Measurements from ENCODE around the gene SPC24. TPM values are rescaled to one million over a fixed set of nuclear protein-coding genes. Genes with fewer than 3 reads are reported as not detected.

The SPC24 gene
- total and polyA plus RNA-seq, 5 donors from 2014 or later = 0.41 to 3.2 (median 1.2) TPM

GRCh38 chr19:11175920-11176319 is 20.3 kb upstream of the SPC24 start:
- DNase-seq (no peak), ATAC-seq (ENCODE audit: low read depth in 2 of 2) (no peak)
- Histone ChIP-seq H3K9me3 (ENCODE audit: control insufficient read depth in 2 of 2, low read length in 2 of 2) (no peaks in the 10 kb centered on the region), H3K4me3 (ENCODE audit: low read depth, low read length) (no peak overlapping the region), H3K27me3 (ENCODE audit: control insufficient read depth, insufficient read depth, low read length) (no peaks in the 10 kb centered on the region), H3K36me3 (ENCODE audit: control insufficient read depth, insufficient read depth, low read length) (no peaks in the 10 kb centered on the region), H3K4me1 (ENCODE audit: control insufficient read depth, insufficient read depth, low read length, poor library complexity, severe bottlenecking) (peaks cover 9% of the 10 kb centered on the region), H3K27ac (ENCODE audit: insufficient read depth, low read length, poor library complexity, severe bottlenecking) (no peak overlapping the region)
- no peak overlapping the region for H3K4me3 Mint-ChIP-seq
- peaks cover 0 to 9% (median 2%) of the 10 kb centered on the region in 4 donors for H3K4me1 Mint-ChIP-seq
- H3K27me3 Mint-ChIP-seq = no peaks in the 10 kb centered on the region
- H3K36me3 Mint-ChIP-seq = no peaks in the 10 kb centered on the region
- H3K9me3 Mint-ChIP-seq = peaks cover 0 to 3% (median 0%) of the 10 kb centered on the region in 7 donors
- no peak overlapping the region for H3K27ac Mint-ChIP-seq

GRCh38 chr19:11174336-11174735 is 18.8 kb upstream of the SPC24 start:
- H3K9me3 ChIP-seq (ENCODE audit: control insufficient read depth in 2 of 2, low read length in 2 of 2) = no peaks in the 10 kb centered on the region
- no peaks in the 10 kb centered on the region for H3K36me3 Mint-ChIP-seq
- peaks cover 3% of the 10 kb centered on the region for H3K4me1 ChIP-seq (ENCODE audit: control insufficient read depth, insufficient read depth, low read length, poor library complexity, severe bottlenecking)
- DNase-seq (no peak), ATAC-seq (ENCODE audit: low read depth in 2 of 2) (no peak)
- H3K27me3 Mint-ChIP-seq = peaks cover 4% of the 10 kb centered on the region
- H3K27ac ChIP-seq (ENCODE audit: insufficient read depth, low read length, poor library complexity, severe bottlenecking) = no peak overlapping the region
- H3K27me3 ChIP-seq (ENCODE audit: control insufficient read depth, insufficient read depth, low read length) = no peaks in the 10 kb centered on the region
- H3K4me3 Mint-ChIP-seq = no peak overlapping the region
- no peak overlapping the region for H3K27ac Mint-ChIP-seq
- no peaks in the 10 kb centered on the region for H3K36me3 ChIP-seq (ENCODE audit: control insufficient read depth, insufficient read depth, low read length)
- H3K4me3 ChIP-seq (ENCODE audit: low read depth, low read length) = no peak overlapping the region
- H3K4me1 Mint-ChIP-seq = no peaks in the 10 kb centered on the region
- peaks cover 0 to 3% (median 0%) of the 10 kb centered on the region in 7 donors for H3K9me3 Mint-ChIP-seq

GRCh38 chr19:11173516-11174155 is 18.1 kb upstream of the SPC24 start:
- Mint-ChIP-seq H3K27ac (no peak overlapping the region), H3K4me3 (no peak overlapping the region), H3K4me1 (no peaks in the 10 kb centered on the region), H3K27me3 (peaks cover 4% of the 10 kb centered on the region), H3K9me3 (peaks cover 0 to 3% (median 0%) of the 10 kb centered on the region in 7 donors), H3K36me3 (no peaks in the 10 kb centered on the region)
- no peak for ATAC-seq (ENCODE audit: low read depth in 2 of 2)
- H3K4me3 ChIP-seq (ENCODE audit: low read depth, low read length) = no peak overlapping the region
- H3K27me3 ChIP-seq (ENCODE audit: control insufficient read depth, insufficient read depth, low read length) = no peaks in the 10 kb centered on the region
- no peak overlapping the region for H3K27ac ChIP-seq (ENCODE audit: insufficient read depth, low read length, poor library complexity, severe bottlenecking)
- DNase-seq = no peak
- H3K4me1 ChIP-seq (ENCODE audit: control insufficient read depth, insufficient read depth, low read length, poor library complexity, severe bottlenecking) = peaks cover under 1% of the 10 kb centered on the region
- no peaks in the 10 kb centered on the region for H3K9me3 ChIP-seq (ENCODE audit: control insufficient read depth in 2 of 2, low read length in 2 of 2)
- H3K36me3 ChIP-seq (ENCODE audit: control insufficient read depth, insufficient read depth, low read length) = no peaks in the 10 kb centered on the region

GRCh38 chr19:11172576-11172975 is 17.0 kb upstream of the SPC24 start:
- Histone ChIP-seq H3K9me3 (ENCODE audit: control insufficient read depth in 2 of 2, low read length in 2 of 2) (no peaks in the 10 kb centered on the region), H3K4me3 (ENCODE audit: low read depth, low read length) (no peak overlapping the region), H3K27ac (ENCODE audit: insufficient read depth, low read length, poor library complexity, severe bottlenecking) (no peak overlapping the region), H3K36me3 (ENCODE audit: control insufficient read depth, insufficient read depth, low read length) (no peaks in the 10 kb centered on the region), H3K27me3 (ENCODE audit: control insufficient read depth, insufficient read depth, low read length) (no peaks in the 10 kb centered on the region), H3K4me1 (ENCODE audit: control insufficient read depth, insufficient read depth, low read length, poor library complexity, severe bottlenecking) (no peaks in the 10 kb centered on the region)
- H3K9me3 Mint-ChIP-seq = peaks cover 0 to 3% (median 0%) of the 10 kb centered on the region in 7 donors
- no peak overlapping the region for H3K27ac Mint-ChIP-seq
- no peaks in the 10 kb centered on the region for H3K4me1 Mint-ChIP-seq
- DNase-seq (no peak), ATAC-seq (ENCODE audit: low read depth in 2 of 2) (no peak)
- no peaks in the 10 kb centered on the region for H3K36me3 Mint-ChIP-seq
- H3K27me3 Mint-ChIP-seq = peaks cover 4% of the 10 kb centered on the region
- no peak overlapping the region for H3K4me3 Mint-ChIP-seq

GRCh38 chr19:11171144-11171543 is 15.6 kb upstream of the SPC24 start:
- Histone ChIP-seq H3K27ac (ENCODE audit: insufficient read depth, low read length, poor library complexity, severe bottlenecking) (no peak overlapping the region), H3K9me3 (ENCODE audit: control insufficient read depth in 2 of 2, low read length in 2 of 2) (no peaks in the 10 kb centered on the region), H3K27me3 (ENCODE audit: control insufficient read depth, insufficient read depth, low read length) (no peaks in the 10 kb centered on the region), H3K36me3 (ENCODE audit: control insufficient read depth, insufficient read depth, low read length) (no peaks in the 10 kb centered on the region), H3K4me1 (ENCODE audit: control insufficient read depth, insufficient read depth, low read length, poor library complexity, severe bottlenecking) (no peaks in the 10 kb centered on the region), H3K4me3 (ENCODE audit: low read depth, low read length) (no peak overlapping the region)
- no peaks in the 10 kb centered on the region for H3K36me3 Mint-ChIP-seq
- H3K4me3 Mint-ChIP-seq = no peak overlapping the region
- ATAC-seq (ENCODE audit: low read depth in 2 of 2) (no peak), DNase-seq (no peak)
- H3K27me3 Mint-ChIP-seq = peaks cover 10% of the 10 kb centered on the region
- no peaks in the 10 kb centered on the region for H3K4me1 Mint-ChIP-seq
- peaks cover 0 to 3% (median 0%) of the 10 kb centered on the region in 7 donors for H3K9me3 Mint-ChIP-seq
- no peak overlapping the region for H3K27ac Mint-ChIP-seq

GRCh38 chr19:11169896-11170678 is 14.5 kb upstream of the SPC24 start:
- H3K4me3 ChIP-seq (ENCODE audit: low read depth, low read length) = no peak overlapping the region
- H3K4me1 Mint-ChIP-seq = no peaks in the 10 kb centered on the region
- H3K27ac Mint-ChIP-seq = no peak overlapping the region
- DNase-seq (no peak), ATAC-seq (ENCODE audit: low read depth in 2 of 2) (no peak)
- peaks cover 10% of the 10 kb centered on the region for H3K27me3 Mint-ChIP-seq
- H3K9me3 ChIP-seq (ENCODE audit: control insufficient read depth in 2 of 2, low read length in 2 of 2) = no peaks in the 10 kb centered on the region
- H3K4me3 Mint-ChIP-seq = no peak overlapping the region
- H3K36me3 Mint-ChIP-seq = no peaks in the 10 kb centered on the region
- H3K36me3 ChIP-seq (ENCODE audit: control insufficient read depth, insufficient read depth, low read length) = no peaks in the 10 kb centered on the region
- H3K9me3 Mint-ChIP-seq = peaks cover 0 to 3% (median 0%) of the 10 kb centered on the region in 7 donors
- no peaks in the 10 kb centered on the region for H3K4me1 ChIP-seq (ENCODE audit: control insufficient read depth, insufficient read depth, low read length, poor library complexity, severe bottlenecking)
- no peak overlapping the region for H3K27ac ChIP-seq (ENCODE audit: insufficient read depth, low read length, poor library complexity, severe bottlenecking)
- H3K27me3 ChIP-seq (ENCODE audit: control insufficient read depth, insufficient read depth, low read length) = no peaks in the 10 kb centered on the region

- Mint-ChIP-seq H3K9me3 (peaks cover 0 to 3% (median 0%) of the 10 kb centered on the region in 7 donors), H3K4me1 (no peaks in the 10 kb centered on the region), H3K36me3 (no peaks in the 10 kb centered on the region), H3K27me3 (peaks cover 10% of the 10 kb centered on the region), H3K27ac (no peak overlapping the region), H3K4me3 (no peak overlapping the region)
- no peaks in the 10 kb centered on the region for H3K36me3 ChIP-seq (ENCODE audit: control insufficient read depth, insufficient read depth, low read length)
- no peak overlapping the region for H3K4me3 ChIP-seq (ENCODE audit: low read depth, low read length)
- DNase-seq = no peak
- no peaks in the 10 kb centered on the region for H3K9me3 ChIP-seq (ENCODE audit: control insufficient read depth in 2 of 2, low read length in 2 of 2)
- no peaks in the 10 kb centered on the region for H3K4me1 ChIP-seq (ENCODE audit: control insufficient read depth, insufficient read depth, low read length, poor library complexity, severe bottlenecking)
- ATAC-seq (ENCODE audit: low read depth in 2 of 2) = no peak
- no peak overlapping the region for H3K27ac ChIP-seq (ENCODE audit: insufficient read depth, low read length, poor library complexity, severe bottlenecking)
- no peaks in the 10 kb centered on the region for H3K27me3 ChIP-seq (ENCODE audit: control insufficient read depth, insufficient read depth, low read length)
Observed at GRCh38 chr19:11168568-11168967, 13.0 kb upstream of the SPC24 start.
